GM13976 (cell line): ENCODE data around the gene AGPAT4.

Experiments used
- DNase-seq: peaks from one replicate; pipeline ENCODE4 v3.0.0; 2012; ENCODE audit warnings: low spot score
- in situ Hi-C: fragments of 300-500 bp; cut with MboI; formaldehyde crosslinking; loops from one replicate; pipeline ENCODE4 v1.12.0; 2022; ENCODE audit warnings: low sequenced_read_pairs, mixed read lengths, inconsistent platforms; ENCODE audit not compliant: unreplicated experiment
- TF ChIP-seq, protein P1 (sequence below): IDR thresholded peaks from 2 replicates; pipeline ENCODE4 v1.5.1; 2012; ENCODE audit warnings: borderline replicate concordance, mild to moderate bottlenecking; ENCODE audit not compliant: insufficient read depth; ENCODE audit errors: extremely low read depth, missing control alignments, control extremely low read depth

Gene AGPAT4

DNA sequence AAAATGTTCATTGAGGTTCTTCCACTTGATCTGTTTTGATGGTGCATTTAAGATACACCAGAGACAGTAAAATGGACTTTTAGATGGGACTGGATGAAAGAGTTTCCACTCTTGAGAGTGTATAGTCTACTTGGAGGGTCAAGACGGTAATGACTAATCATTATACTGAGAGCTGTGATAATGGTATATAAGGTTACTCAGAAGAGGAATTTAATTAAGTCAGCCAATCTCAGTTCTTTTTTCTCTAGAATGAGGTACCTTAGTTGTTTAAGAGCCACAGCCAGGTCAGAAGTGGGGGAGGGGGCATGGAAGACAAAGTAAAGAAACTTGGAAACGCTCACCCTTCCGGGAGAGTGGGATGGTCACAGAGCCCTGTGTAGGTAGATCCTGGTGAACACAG, 158.4 kb downstream of the AGPAT4 start:
- in situ Hi-C loops: no loop called here
- TF ChIP-seq, protein P1, sequence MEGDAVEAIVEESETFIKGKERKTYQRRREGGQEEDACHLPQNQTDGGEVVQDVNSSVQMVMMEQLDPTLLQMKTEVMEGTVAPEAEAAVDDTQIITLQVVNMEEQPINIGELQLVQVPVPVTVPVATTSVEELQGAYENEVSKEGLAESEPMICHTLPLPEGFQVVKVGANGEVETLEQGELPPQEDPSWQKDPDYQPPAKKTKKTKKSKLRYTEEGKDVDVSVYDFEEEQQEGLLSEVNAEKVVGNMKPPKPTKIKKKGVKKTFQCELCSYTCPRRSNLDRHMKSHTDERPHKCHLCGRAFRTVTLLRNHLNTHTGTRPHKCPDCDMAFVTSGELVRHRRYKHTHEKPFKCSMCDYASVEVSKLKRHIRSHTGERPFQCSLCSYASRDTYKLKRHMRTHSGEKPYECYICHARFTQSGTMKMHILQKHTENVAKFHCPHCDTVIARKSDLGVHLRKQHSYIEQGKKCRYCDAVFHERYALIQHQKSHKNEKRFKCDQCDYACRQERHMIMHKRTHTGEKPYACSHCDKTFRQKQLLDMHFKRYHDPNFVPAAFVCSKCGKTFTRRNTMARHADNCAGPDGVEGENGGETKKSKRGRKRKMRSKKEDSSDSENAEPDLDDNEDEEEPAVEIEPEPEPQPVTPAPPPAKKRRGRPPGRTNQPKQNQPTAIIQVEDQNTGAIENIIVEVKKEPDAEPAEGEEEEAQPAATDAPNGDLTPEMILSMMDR: no peak
- no peak for DNase-seq

- TF ChIP-seq, protein P1: no peak
- in situ Hi-C loops: no loop called here
- no peak for DNase-seq
Observed at GRCh38 chr6:161111261-161111660, 162.6 kb downstream of the AGPAT4 start.

- no peak for DNase-seq
- in situ Hi-C loops: no loop called here
- TF ChIP-seq, protein P1: no peak
Observed at GRCh38 chr6:161110028-161110779, 163.7 kb downstream of the AGPAT4 start.

- TF ChIP-seq, protein P1: no peak
- DNase-seq: no peak
- in situ Hi-C loops: no loop called here
Observed at GRCh38 chr6:161109366-161109765, 164.5 kb downstream of the AGPAT4 start.

GRCh38 chr6:161108916-161109315, 164.9 kb downstream of the AGPAT4 start:
- in situ Hi-C loops: no loop called here
- DNase-seq: no peak
- TF ChIP-seq, protein P1: no peak

DNA sequence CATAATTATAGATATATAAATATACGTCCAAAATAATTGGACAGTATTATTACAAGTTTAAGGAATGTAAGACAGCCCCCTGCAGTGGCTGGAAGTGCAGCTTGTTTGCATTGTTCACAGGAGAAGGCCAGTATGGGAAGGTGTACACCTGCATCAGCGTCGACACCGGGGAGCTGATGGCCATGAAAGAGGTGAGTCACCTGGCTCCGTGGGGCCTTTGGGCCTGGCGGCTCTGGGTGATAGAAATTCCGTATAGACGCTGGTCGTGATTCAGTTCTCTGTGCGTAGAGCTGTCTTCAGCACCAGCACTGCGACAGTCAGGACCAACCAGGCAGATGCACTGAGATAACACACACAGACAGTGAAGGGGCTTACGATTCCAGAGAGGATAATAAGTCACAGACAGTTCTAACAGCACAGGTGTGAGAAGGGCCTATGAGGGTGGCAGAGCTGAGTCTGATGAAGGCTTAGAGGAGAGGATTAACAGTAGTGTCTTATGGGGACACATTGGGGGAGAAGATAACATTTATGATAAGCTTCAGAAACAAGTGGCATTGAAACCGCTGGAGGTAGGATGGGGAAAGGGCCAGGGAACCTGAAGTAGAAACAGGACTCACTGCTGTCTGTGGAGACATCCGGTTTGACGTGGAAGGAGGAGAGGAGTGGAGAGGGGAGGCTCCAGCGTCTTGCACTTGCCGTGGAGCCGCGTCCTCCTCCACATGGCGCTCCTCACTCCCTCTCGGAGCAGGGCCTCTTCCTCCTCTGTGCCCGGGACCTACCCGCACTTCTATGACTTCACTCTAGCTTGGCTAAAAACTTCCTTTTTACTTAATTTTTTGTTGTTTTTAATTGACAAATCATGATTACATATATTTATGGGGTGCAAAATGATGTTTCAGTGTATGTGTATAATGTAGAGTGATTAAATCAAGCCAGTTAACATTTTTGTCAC, 165.8 kb downstream of the AGPAT4 start:
- TF ChIP-seq, protein P1: no peak
- in situ Hi-C loops: no loop called here
- no peak for DNase-seq
